Measurements from ENCODE around the gene STK11IP. TPM values are rescaled to one million over a fixed set of nuclear protein-coding genes. Genes with fewer than 3 reads are reported as not detected.

STK11IP gene
- total and polyA plus RNA-seq, 7 experiments from 2014 or later: 6.8 to 46.4 (median 42.1) TPM

DNA sequence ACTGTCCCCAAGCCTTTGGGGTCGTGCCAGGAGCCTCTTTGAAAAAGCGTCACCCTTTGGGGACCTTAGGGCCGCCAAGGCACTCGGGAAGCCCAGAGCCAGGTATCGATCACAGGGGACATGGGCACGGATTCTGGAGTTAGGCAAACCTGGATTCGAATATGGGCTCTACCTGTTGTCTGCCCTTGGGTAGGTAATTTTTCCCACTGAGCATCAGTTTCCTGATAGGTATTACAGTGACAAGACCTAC lies 44.6 kb upstream of the STK11IP start:
- H3K27me3 Mint-ChIP-seq: peaks cover 0 to 48% (median 33%) of the 10 kb centered on the region in 5 donors
- intact Hi-C loops (cut with micrococcal nuclease): loop anchor here (2.0 kb wide), 2 partner anchors 44 to 54 kb away; partner anchors contain the start of genes GMPPA (in 2 of the 2) and STK11IP (in 1 of the 2)

DNA sequence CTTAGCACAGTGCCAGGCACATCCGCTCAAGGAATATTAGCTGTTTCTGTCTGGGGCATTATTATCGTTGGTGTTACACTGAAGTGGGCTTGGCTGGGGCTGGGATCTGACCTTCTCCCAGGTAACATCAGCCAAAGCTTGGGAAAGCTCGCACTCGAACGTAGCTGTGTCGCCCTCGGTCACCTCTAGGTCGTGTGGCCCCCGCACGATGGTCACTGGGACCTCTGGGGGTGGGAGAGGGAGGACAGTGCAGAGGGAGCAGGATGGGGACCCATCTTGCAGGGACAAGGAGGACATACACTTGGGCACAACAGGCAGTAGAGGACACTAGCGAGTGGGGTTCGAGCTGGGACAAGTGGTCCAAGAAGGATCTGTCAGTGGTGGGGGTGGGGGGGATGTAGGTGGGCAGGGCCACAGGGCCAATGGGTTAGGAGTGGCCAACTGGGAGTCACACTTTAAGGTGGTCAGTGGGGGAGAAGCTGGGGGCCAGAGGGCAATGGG lies 44.1 kb upstream of the STK11IP start:
- peak overlapping the region; percentile 27 to 85 (median 62) for H3K4me3 Mint-ChIP-seq
- Histone ChIP-seq H3K36me3 (ENCODE audit: control insufficient read depth in 2 of 3, insufficient read depth in 3 of 3, low read length in 3 of 3) (no peaks in the 10 kb centered on the region), H3K27ac (ENCODE audit: low read depth, low read length) (no peak overlapping the region), H3K27me3 (ENCODE audit: control insufficient read depth in 2 of 2, insufficient read depth in 2 of 2, low read length in 2 of 2) (peaks cover 3 to 17% of the 10 kb centered on the region in 2 donors), H3K4me1 (ENCODE audit: control insufficient read depth in 2 of 2, insufficient read depth in 2 of 2, low read length in 2 of 2) (peaks cover 5 to 13% of the 10 kb centered on the region in 2 donors), H3K9me3 (ENCODE audit: control insufficient read depth in 2 of 3, low read length in 3 of 3) (no peaks in the 10 kb centered on the region), H3K4me3 (ENCODE audit: low read length) (no peak overlapping the region)
- H3K27ac Mint-ChIP-seq: no peak overlapping the region
- ChIA-PET POLR2A (interaction anchor here (0.6 kb wide), 1 partner anchor 41 kb away, joined by 3 read pairs; no protein-coding TSS in a partner anchor), CTCF (no interaction called here)
- H3K9me3 Mint-ChIP-seq: no peaks in the 10 kb centered on the region
- DNase-seq (no peak), ATAC-seq (no peak)
- H3K36me3 Mint-ChIP-seq: no peaks in the 10 kb centered on the region
- intact Hi-C loops (cut with micrococcal nuclease): loop anchor here (2.0 kb wide), 2 partner anchors 43 to 55 kb away; partner anchors contain the start of genes GMPPA (in 2 of the 2) and STK11IP (in 1 of the 2)
- peaks cover 5 to 20% (median 8%) of the 10 kb centered on the region in 7 donors for H3K4me1 Mint-ChIP-seq
- H3K27me3 Mint-ChIP-seq: peaks cover 0 to 48% (median 30%) of the 10 kb centered on the region in 5 donors

More for the DNA sequence above, 44.6 kb upstream of the STK11IP start:
- DNase-seq: no peak
- no peak overlapping the region for H3K27ac Mint-ChIP-seq
- no peak for ATAC-seq
- peaks cover 5 to 20% (median 8%) of the 10 kb centered on the region in 7 donors for H3K4me1 Mint-ChIP-seq
- H3K27ac ChIP-seq (ENCODE audit: low read depth, low read length): no peak overlapping the region
- H3K36me3 Mint-ChIP-seq: no peaks in the 10 kb centered on the region
- no peaks in the 10 kb centered on the region for H3K9me3 ChIP-seq (ENCODE audit: control insufficient read depth in 2 of 3, low read length in 3 of 3)
- POLR2A ChIA-PET: interaction anchor here (0.6 to 1.6 kb wide), 2 partner anchors 9 to 41 kb away, joined by 3 to 6 read pairs; partner anchors contain the start of genes CHPF and TMEM198
- peaks cover 5 to 13% of the 10 kb centered on the region in 2 donors for H3K4me1 ChIP-seq (ENCODE audit: control insufficient read depth in 2 of 2, insufficient read depth in 2 of 2, low read length in 2 of 2)
- CTCF ChIA-PET: no interaction called here
- H3K9me3 Mint-ChIP-seq: no peaks in the 10 kb centered on the region
- H3K4me3 ChIP-seq (ENCODE audit: low read length): peak overlapping the region; percentile 57
- peaks cover 3 to 17% of the 10 kb centered on the region in 2 donors for H3K27me3 ChIP-seq (ENCODE audit: control insufficient read depth in 2 of 2, insufficient read depth in 2 of 2, low read length in 2 of 2)
- H3K36me3 ChIP-seq (ENCODE audit: control insufficient read depth in 2 of 3, insufficient read depth in 3 of 3, low read length in 3 of 3): no peaks in the 10 kb centered on the region
- H3K4me3 Mint-ChIP-seq: peak overlapping the region in 8 of 10 donors; percentile 27 to 85 (median 66)

DNA sequence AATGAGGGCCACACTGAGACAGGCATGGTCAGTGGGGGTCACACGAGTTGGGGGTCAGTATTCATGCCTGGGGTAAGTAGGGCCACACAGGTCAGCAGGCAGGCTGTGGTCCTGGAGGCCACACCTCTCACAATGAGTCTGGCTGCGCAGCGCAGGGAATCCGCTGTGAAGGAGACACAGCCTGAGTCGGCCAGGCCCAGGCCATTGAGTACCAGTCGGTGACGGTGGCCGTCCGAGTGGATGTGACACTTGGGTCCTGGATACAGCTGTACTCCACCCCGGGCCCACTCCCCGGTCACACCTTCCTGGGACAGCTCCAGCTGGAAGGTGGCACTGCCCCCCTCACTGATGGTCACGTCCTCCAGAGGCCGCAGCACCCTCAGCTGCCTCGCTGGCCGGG lies 43.3 kb upstream of the STK11IP start:
- ATAC-seq (no peak), DNase-seq (no peak)
- intact Hi-C loops (cut with micrococcal nuclease): no loop called here
- no peaks in the 10 kb centered on the region for H3K36me3 Mint-ChIP-seq
- CTCF ChIA-PET: no interaction called here
- no peak overlapping the region for H3K4me3 Mint-ChIP-seq
- H3K27me3 ChIP-seq (ENCODE audit: control insufficient read depth in 2 of 2, insufficient read depth in 2 of 2, low read length in 2 of 2): peaks cover 3 to 17% of the 10 kb centered on the region in 2 donors
- H3K4me1 ChIP-seq (ENCODE audit: control insufficient read depth in 2 of 2, insufficient read depth in 2 of 2, low read length in 2 of 2): peaks cover 5 to 13% of the 10 kb centered on the region in 2 donors
- no peaks in the 10 kb centered on the region for H3K9me3 ChIP-seq (ENCODE audit: control insufficient read depth in 2 of 3, low read length in 3 of 3)
- no peak overlapping the region for H3K27ac Mint-ChIP-seq
- H3K4me3 ChIP-seq (ENCODE audit: low read length): no peak overlapping the region
- H3K36me3 ChIP-seq (ENCODE audit: control insufficient read depth in 2 of 3, insufficient read depth in 3 of 3, low read length in 3 of 3): no peaks in the 10 kb centered on the region
- H3K27ac ChIP-seq (ENCODE audit: low read depth, low read length): no peak overlapping the region
- H3K9me3 Mint-ChIP-seq: no peaks in the 10 kb centered on the region
- peaks cover 5 to 20% (median 8%) of the 10 kb centered on the region in 7 donors for H3K4me1 Mint-ChIP-seq
- H3K27me3 Mint-ChIP-seq: peaks cover 3 to 51% (median 25%) of the 10 kb centered on the region in 5 donors
- POLR2A ChIA-PET: no interaction called here

DNA sequence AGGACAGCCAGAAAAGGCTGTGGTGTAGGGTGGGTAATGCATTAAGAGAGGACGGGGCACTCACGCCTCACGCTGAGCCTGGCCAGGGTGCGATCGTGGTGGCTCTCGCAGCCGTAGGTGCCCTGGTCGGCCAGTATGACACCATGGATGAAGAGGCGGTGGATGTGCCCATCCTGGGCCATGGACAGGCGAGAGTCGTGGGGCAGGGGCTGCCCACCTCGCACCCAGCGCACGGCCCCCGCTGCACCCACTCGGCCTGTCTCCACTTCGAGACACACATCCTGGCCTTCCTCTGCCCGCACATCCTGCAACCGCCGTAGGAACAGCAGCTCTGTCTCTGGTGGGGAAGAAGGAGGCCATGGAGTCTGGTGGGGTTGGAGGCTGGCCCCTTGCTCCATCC lies 41.7 kb upstream of the STK11IP start:
- Histone ChIP-seq H3K4me3 (ENCODE audit: low read length) (no peak overlapping the region), H3K27ac (ENCODE audit: low read depth, low read length) (no peak overlapping the region), H3K4me1 (ENCODE audit: control insufficient read depth in 2 of 2, insufficient read depth in 2 of 2, low read length in 2 of 2) (peaks cover 5 to 13% of the 10 kb centered on the region in 2 donors), H3K36me3 (ENCODE audit: control insufficient read depth in 2 of 3, insufficient read depth in 3 of 3, low read length in 3 of 3) (no peaks in the 10 kb centered on the region), H3K27me3 (ENCODE audit: control insufficient read depth in 2 of 2, insufficient read depth in 2 of 2, low read length in 2 of 2) (peaks cover 3 to 17% of the 10 kb centered on the region in 2 donors), H3K9me3 (ENCODE audit: control insufficient read depth in 2 of 3, low read length in 3 of 3) (no peaks in the 10 kb centered on the region)
- ATAC-seq (no peak), DNase-seq (no peak)
- H3K4me3 Mint-ChIP-seq: no peak overlapping the region
- peaks cover 4 to 50% (median 24%) of the 10 kb centered on the region in 5 donors for H3K27me3 Mint-ChIP-seq
- intact Hi-C loops (cut with micrococcal nuclease): no loop called here
- peaks cover 5 to 19% (median 6%) of the 10 kb centered on the region in 7 donors for H3K4me1 Mint-ChIP-seq
- no peak overlapping the region for H3K27ac Mint-ChIP-seq
- POLR2A ChIA-PET: no interaction called here
- no peaks in the 10 kb centered on the region for H3K9me3 Mint-ChIP-seq
- CTCF ChIA-PET: no interaction called here
- H3K36me3 Mint-ChIP-seq: no peaks in the 10 kb centered on the region

DNA sequence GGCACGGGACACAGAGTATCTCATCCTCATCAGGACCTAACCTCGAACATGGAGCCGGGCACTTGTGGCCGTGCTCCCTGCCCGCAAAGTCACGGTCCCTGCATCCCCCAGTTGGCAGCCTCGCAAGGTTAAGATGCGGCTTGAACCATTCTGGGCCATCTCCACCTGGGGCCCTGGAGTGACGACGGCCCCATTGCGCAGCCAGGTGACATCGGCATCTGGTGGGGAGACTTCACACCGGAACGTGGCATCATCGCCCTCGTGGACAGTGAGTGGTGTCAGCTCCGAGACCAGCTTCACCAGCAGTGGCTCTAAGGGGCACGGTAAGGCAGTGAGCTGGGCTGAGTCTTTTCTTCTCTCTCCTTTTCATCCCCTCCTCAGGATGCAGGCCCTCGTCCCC lies 41.2 kb upstream of the STK11IP start:
- ChIA-PET CTCF (no interaction called here), POLR2A (no interaction called here)
- intact Hi-C loops (cut with micrococcal nuclease): no loop called here
- no peak overlapping the region for H3K4me3 Mint-ChIP-seq
- peaks cover 4 to 48% (median 23%) of the 10 kb centered on the region in 5 donors for H3K27me3 Mint-ChIP-seq
- H3K36me3 ChIP-seq (ENCODE audit: control insufficient read depth in 2 of 3, insufficient read depth in 3 of 3, low read length in 3 of 3): no peaks in the 10 kb centered on the region
- H3K27ac ChIP-seq (ENCODE audit: low read depth, low read length): no peak overlapping the region
- peaks cover 4 to 16% (median 5%) of the 10 kb centered on the region in 7 donors for H3K4me1 Mint-ChIP-seq
- no peak overlapping the region for H3K4me3 ChIP-seq (ENCODE audit: low read length)
- no peaks in the 10 kb centered on the region for H3K9me3 Mint-ChIP-seq
- no peak overlapping the region for H3K27ac Mint-ChIP-seq
- no peaks in the 10 kb centered on the region for H3K36me3 Mint-ChIP-seq
- DNase-seq (no peak), ATAC-seq (no peak)
- peaks cover 5 to 13% of the 10 kb centered on the region in 2 donors for H3K4me1 ChIP-seq (ENCODE audit: control insufficient read depth in 2 of 2, insufficient read depth in 2 of 2, low read length in 2 of 2)
- peaks cover 3 to 17% of the 10 kb centered on the region in 2 donors for H3K27me3 ChIP-seq (ENCODE audit: control insufficient read depth in 2 of 2, insufficient read depth in 2 of 2, low read length in 2 of 2)
- no peaks in the 10 kb centered on the region for H3K9me3 ChIP-seq (ENCODE audit: control insufficient read depth in 2 of 3, low read length in 3 of 3)

DNA sequence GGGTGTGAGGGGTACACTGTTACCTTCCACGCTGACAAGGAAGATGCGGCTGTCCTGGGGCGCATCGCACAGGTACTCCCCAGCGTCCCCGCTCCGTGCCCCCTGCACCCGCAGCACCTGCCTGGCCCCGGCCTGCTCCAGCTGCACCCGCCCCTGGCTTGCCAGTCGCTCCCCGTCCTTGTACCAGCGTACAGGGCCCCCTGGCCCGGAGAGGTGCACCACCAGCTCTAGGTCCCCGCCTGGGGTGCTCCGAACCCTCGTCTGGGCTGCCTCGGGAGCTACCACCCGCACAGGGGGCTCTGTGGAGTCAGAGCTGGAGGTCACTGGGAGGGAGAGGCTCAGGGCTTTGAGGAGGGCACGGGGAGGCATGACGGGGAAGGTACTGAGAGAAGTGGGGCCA lies 40.3 kb upstream of the STK11IP start:
- CTCF ChIA-PET: no interaction called here
- H3K4me1 Mint-ChIP-seq: peaks cover 0 to 11% (median 0%) of the 10 kb centered on the region in 7 donors

More for the DNA sequence above, 40.3 kb upstream of the STK11IP start:
- Histone ChIP-seq H3K4me3 (ENCODE audit: low read length) (no peak overlapping the region), H3K27me3 (ENCODE audit: control insufficient read depth in 2 of 2, insufficient read depth in 2 of 2, low read length in 2 of 2) (peaks cover 3 to 12% of the 10 kb centered on the region in 2 donors), H3K4me1 (ENCODE audit: control insufficient read depth in 2 of 2, insufficient read depth in 2 of 2, low read length in 2 of 2) (peaks cover 0 to 7% of the 10 kb centered on the region in 2 donors), H3K36me3 (ENCODE audit: control insufficient read depth in 2 of 3, insufficient read depth in 3 of 3, low read length in 3 of 3) (no peaks in the 10 kb centered on the region), H3K27ac (ENCODE audit: low read depth, low read length) (no peak overlapping the region), H3K9me3 (ENCODE audit: control insufficient read depth in 2 of 3, low read length in 3 of 3) (no peaks in the 10 kb centered on the region)
- ATAC-seq (no peak), DNase-seq (no peak)
- POLR2A ChIA-PET: no interaction called here
- intact Hi-C loops (cut with micrococcal nuclease): no loop called here
- H3K27me3 Mint-ChIP-seq: peaks cover 4 to 43% (median 18%) of the 10 kb centered on the region in 5 donors
- H3K27ac Mint-ChIP-seq: no peak overlapping the region
- H3K4me3 Mint-ChIP-seq: no peak overlapping the region
- no peaks in the 10 kb centered on the region for H3K9me3 Mint-ChIP-seq
- no peaks in the 10 kb centered on the region for H3K36me3 Mint-ChIP-seq
